GM12864 (cell line): ENCODE data around the gene ADCY1.
"Not testable (repeated sequence)": the region's sequence is repeated elsewhere in the genome, so short reads cannot be mapped to it uniquely, and the experiment has no call there.

Source experiments
- DNase-seq: peaks from one replicate; pipeline ENCODE4 v3.0.0-alpha.2; 2011; ENCODE audit warnings: low read depth
- H3K4me3 ChIP-seq: 2 replicates; pipeline ENCODE4 v1.5.1; 2011; ENCODE audit warnings: mild to moderate bottlenecking, low read depth, low read length, control low read depth
- CTCF ChIP-seq: IDR thresholded peaks from 2 replicates; pipeline ENCODE4 v1.5.1; 2011; ENCODE audit warnings: low read depth, mild to moderate bottlenecking, moderate library complexity, low read length, control low read depth, inconsistent platforms; ENCODE audit errors: missing control alignments

The ADCY1 gene

GRCh38 chr7:45717537-45718235, 143.5 kb downstream of the ADCY1 start:
- TF ChIP-seq CTCF, result no peak
- no peak overlapping the region for H3K4me3 ChIP-seq
- DNase-seq, result no peak

GRCh38 chr7:45718464-45719330, 144.5 kb downstream of the ADCY1 start:
- TF ChIP-seq CTCF, result no peak
- H3K4me3 ChIP-seq, result no peak overlapping the region
- DNase-seq, result no peak

- no peak overlapping the region for H3K4me3 ChIP-seq
- no peak for DNase-seq
- TF ChIP-seq CTCF, result no peak
These were observed 146.8 kb downstream of the ADCY1 start for GRCh38 chr7:45720989-45721388.

- DNase-seq, result no peak
- H3K4me3 ChIP-seq, result no peak overlapping the region
- no peak for TF ChIP-seq CTCF
These were observed 147.8 kb downstream of the ADCY1 start for GRCh38 chr7:45721686-45722598.

GRCh38 chr7:45725231-45725630, 151.1 kb downstream of the ADCY1 start:
- H3K4me3 ChIP-seq, DNase-seq: not testable (repeated sequence)

- TF ChIP-seq CTCF, result no peak
- H3K4me3 ChIP-seq, result no peak overlapping the region
- no peak for DNase-seq
These were observed 152.7 kb downstream of the ADCY1 start for GRCh38 chr7:45726883-45727282.

GRCh38 chr7:45731692-45732443, 157.7 kb downstream of the ADCY1 start:
- not testable (repeated sequence) for DNase-seq, H3K4me3 ChIP-seq

GRCh38 chr7:45738920-45739319, 164.8 kb downstream of the ADCY1 start:
- not testable (repeated sequence) for DNase-seq, H3K4me3 ChIP-seq

- not testable (repeated sequence) for H3K4me3 ChIP-seq, DNase-seq
These were observed 166.4 kb downstream of the ADCY1 start for GRCh38 chr7:45740573-45740972.

GRCh38 chr7:45748976-45749375, 174.8 kb downstream of the ADCY1 start:
- not testable (repeated sequence) for DNase-seq

GRCh38 chr7:45751352-45751751, 177.2 kb downstream of the ADCY1 start:
- H3K4me3 ChIP-seq, DNase-seq: not testable (repeated sequence)

More at GRCh38 chr7:45748976-45749375, 174.8 kb downstream of the ADCY1 start:
- not testable (repeated sequence) for H3K4me3 ChIP-seq
